Mesendoderm (in vitro differentiated cells): ENCODE data around the gene BCL6B.

Experiments
- DNase-seq: peaks from one replicate; pipeline ENCODE4 v3.0.0; 2013
- H2AK5ac ChIP-seq: 2 replicates; pipeline ENCODE4 v1.6.1; 2013; ENCODE audit warnings: low read length, inconsistent platforms
- H2BK120ac ChIP-seq: 2 replicates; pipeline ENCODE4 v1.6.1; 2013; ENCODE audit warnings: low read depth, mild to moderate bottlenecking, low read length, moderate library complexity, mixed read lengths
- H2BK15ac ChIP-seq: replicated peaks from 2 replicates; pipeline ENCODE4 v1.6.1; 2013; ENCODE audit warnings: low read depth, mild to moderate bottlenecking, moderate library complexity
- H2BK5ac ChIP-seq: 2 replicates; pipeline ENCODE4 v1.6.1; 2013; ENCODE audit warnings: low read length, inconsistent platforms
- H3K18ac ChIP-seq: 2 replicates; pipeline ENCODE4 v1.6.1; 2013; ENCODE audit warnings: mild to moderate bottlenecking, low read length, mixed read lengths
- H3K23ac ChIP-seq: one replicate; pipeline ENCODE4 v1.6.1; 2013; ENCODE audit warnings: low read length
- H3K27ac ChIP-seq: 2 replicates; pipeline ENCODE4 v1.5.1; 2013; ENCODE audit warnings: low read depth, mild to moderate bottlenecking, inconsistent platforms, low read length, moderate library complexity
- H3K27me3 ChIP-seq: 2 replicates; pipeline ENCODE4 v1.6.1; 2013; ENCODE audit warnings: low read length, control low read depth, mild to moderate bottlenecking, inconsistent platforms; ENCODE audit not compliant: insufficient read depth, poor library complexity
- H3K36me3 ChIP-seq: 2 replicates; pipeline ENCODE4 v1.6.1; 2013; ENCODE audit warnings: low read length, inconsistent platforms; ENCODE audit not compliant: control insufficient read depth, insufficient read depth
- H3K4ac ChIP-seq: one replicate; pipeline ENCODE4 v1.6.1; 2013; ENCODE audit warnings: low read depth, mild to moderate bottlenecking, low read length, moderate library complexity
- H3K4me1 ChIP-seq: 2 replicates; pipeline ENCODE4 v1.6.1; 2013; ENCODE audit warnings: low read depth, low read length, inconsistent platforms; ENCODE audit not compliant: control insufficient read depth
- H3K4me2 ChIP-seq: 2 replicates; pipeline ENCODE4 v1.6.1; 2013; ENCODE audit warnings: low read length
- H3K4me3 ChIP-seq: 2 replicates; pipeline ENCODE4 v1.5.1; 2013; ENCODE audit warnings: mild to moderate bottlenecking, low read length
- H3K56ac ChIP-seq: one replicate; pipeline ENCODE4 v1.6.1; 2013; ENCODE audit warnings: low read length
- H3K79me1 ChIP-seq: 2 replicates; pipeline ENCODE4 v1.6.1; 2013; ENCODE audit warnings: low read length, inconsistent platforms
- H3K79me2 ChIP-seq: 2 replicates; pipeline ENCODE4 v1.6.1; 2013; ENCODE audit warnings: mild to moderate bottlenecking, low read length; ENCODE audit not compliant: control insufficient read depth, insufficient read depth
- H3K9ac ChIP-seq: 2 replicates; pipeline ENCODE4 v1.6.1; 2013; ENCODE audit warnings: low read length, inconsistent platforms
- H4K5ac ChIP-seq: one replicate; pipeline ENCODE4 v1.6.1; 2013; ENCODE audit warnings: low read length
- H4K8ac ChIP-seq: one replicate; pipeline ENCODE4 v1.6.1; 2013; ENCODE audit warnings: low read depth, mild to moderate bottlenecking, control low read depth, low read length, moderate library complexity
- WGBS: extraction: QIAGEN DNeasy Blood & Tissue Kit; methylation state at CpG from one replicate; pipeline ENCODE4 v1.1.7; 2013; ENCODE audit warnings: low lambda C conversion rate, missing lambda C conversion rate; ENCODE audit not compliant: insufficient coverage; ENCODE audit errors: extremely low coverage; 5-methylcytosine and 5-hydroxymethylcytosine counted together

Gene BCL6B

GRCh38 chr17:7018331-7018964, 4.4 kb upstream of the BCL6B start:
- no peak for DNase-seq

DNA sequence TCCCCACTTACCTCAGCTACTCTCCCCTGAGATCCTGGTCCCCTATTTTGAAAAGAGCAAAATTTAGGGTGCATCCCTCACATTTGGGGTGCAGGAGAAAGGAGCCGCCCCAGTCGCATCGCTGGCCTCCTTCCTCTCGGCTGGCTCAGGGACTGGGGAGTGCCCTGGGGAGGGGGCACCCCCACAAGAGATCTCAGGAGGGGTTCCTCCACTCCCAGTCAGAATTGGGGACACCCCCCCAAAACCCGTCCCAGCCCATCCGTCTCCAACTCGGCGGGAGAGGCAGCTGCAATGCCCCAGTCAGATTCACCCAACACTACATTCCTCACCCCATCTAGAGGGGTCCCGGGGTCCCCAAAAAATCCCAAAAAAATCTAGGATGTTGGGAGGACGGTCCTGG, 3.5 kb upstream of the BCL6B start:
- no peak overlapping the region for H2BK5ac ChIP-seq
- H2BK120ac ChIP-seq = no peak overlapping the region
- H3K4ac ChIP-seq = peak overlapping the region; percentile 65
- peak overlapping the region; percentile 74 for H3K9ac ChIP-seq
- H3K4me1 ChIP-seq = peaks cover 7% of the 10 kb centered on the region
- H4K5ac ChIP-seq = no peak overlapping the region
- H3K4me3 ChIP-seq = no peak overlapping the region
- no peak overlapping the region for H3K4me2 ChIP-seq
- peak overlapping the region; percentile 43 for H4K8ac ChIP-seq
- WGBS = no CpG with 5 or more reads among the region's 10 CpGs
- H3K27ac ChIP-seq = no peak overlapping the region
- H3K18ac ChIP-seq = peak overlapping the region; percentile 64
- H3K56ac ChIP-seq = peak overlapping the region; percentile 91
- H3K27me3 ChIP-seq = no peaks in the 10 kb centered on the region
- no peaks in the 10 kb centered on the region for H3K79me2 ChIP-seq
- no peaks in the 10 kb centered on the region for H3K36me3 ChIP-seq
- no peaks in the 10 kb centered on the region for H3K79me1 ChIP-seq
- DNase-seq = no peak
- H2AK5ac ChIP-seq = no peak overlapping the region
- no peak overlapping the region for H2BK15ac ChIP-seq
- no peak overlapping the region for H3K23ac ChIP-seq

More at GRCh38 chr17:7018331-7018964, 4.4 kb upstream of the BCL6B start:
- H3K27ac ChIP-seq = no peak overlapping the region
- H3K23ac ChIP-seq = no peak overlapping the region
- no peaks in the 10 kb centered on the region for H3K36me3 ChIP-seq
- H3K27me3 ChIP-seq = no peaks in the 10 kb centered on the region
- peaks cover 11% of the 10 kb centered on the region for H3K4me1 ChIP-seq
- peak overlapping the region; percentile 51 for H3K56ac ChIP-seq
- H3K4me2 ChIP-seq = no peak overlapping the region
- no peak overlapping the region for H3K9ac ChIP-seq
- peaks cover 3% of the 10 kb centered on the region for H3K79me1 ChIP-seq
- no peak overlapping the region for H4K5ac ChIP-seq
- H2BK5ac ChIP-seq = no peak overlapping the region
- H3K4me3 ChIP-seq = no peak overlapping the region
- WGBS = 100% methylated on average over 2 of the region's 10 CpGs
- no peak overlapping the region for H2BK120ac ChIP-seq
- H3K18ac ChIP-seq = no peak overlapping the region
- no peak overlapping the region for H3K4ac ChIP-seq
- H4K8ac ChIP-seq = no peak overlapping the region
- peaks cover 1% of the 10 kb centered on the region for H3K79me2 ChIP-seq
- H2BK15ac ChIP-seq = no peak overlapping the region
- no peak overlapping the region for H2AK5ac ChIP-seq

- H3K4me2 ChIP-seq = peak overlapping the region; percentile 35
- peak; percentile 87 for DNase-seq
- H4K8ac ChIP-seq = peak overlapping the region; percentile 43
- no CpG with 5 or more reads among the region's 16 CpGs for WGBS
- H3K56ac ChIP-seq = peak overlapping the region; percentile 91
- peak overlapping the region; percentile 14 for H2BK15ac ChIP-seq
- peak overlapping the region; percentile 64 for H3K18ac ChIP-seq
- H3K79me2 ChIP-seq = no peaks in the 10 kb centered on the region
- no peak overlapping the region for H2BK120ac ChIP-seq
- no peaks in the 10 kb centered on the region for H3K27me3 ChIP-seq
- H2BK5ac ChIP-seq = no peak overlapping the region
- peak overlapping the region; percentile 46 for H2AK5ac ChIP-seq
- H4K5ac ChIP-seq = peak overlapping the region; percentile 93
- no peak overlapping the region for H3K27ac ChIP-seq
- H3K9ac ChIP-seq = peak overlapping the region; percentile 74
- no peaks in the 10 kb centered on the region for H3K79me1 ChIP-seq
- no peak overlapping the region for H3K23ac ChIP-seq
- no peak overlapping the region for H3K4me3 ChIP-seq
- H3K4me1 ChIP-seq = peaks cover 7% of the 10 kb centered on the region
- peak overlapping the region; percentile 65 for H3K4ac ChIP-seq
- H3K36me3 ChIP-seq = no peaks in the 10 kb centered on the region
Measured at GRCh38 chr17:7019839-7020519, 2.9 kb upstream of the BCL6B start.

- Histone ChIP-seq H2BK5ac (no peak overlapping the region), H3K56ac (peak overlapping the region; percentile 71), H2AK5ac (no peak overlapping the region), H3K9ac (peak overlapping the region; percentile 54), H2BK15ac (no peak overlapping the region), H3K79me1 (no peaks in the 10 kb centered on the region), H3K36me3 (no peaks in the 10 kb centered on the region), H3K23ac (no peak overlapping the region), H3K79me2 (no peaks in the 10 kb centered on the region), H2BK120ac (no peak overlapping the region), H3K4me1 (peaks cover 5% of the 10 kb centered on the region), H3K4ac (no peak overlapping the region), H3K18ac (no peak overlapping the region), H4K8ac (no peak overlapping the region), H4K5ac (peak overlapping the region; percentile 75), H3K4me3 (no peak overlapping the region), H3K4me2 (peak overlapping the region; percentile 25), H3K27ac (no peak overlapping the region), H3K27me3 (no peaks in the 10 kb centered on the region)
- DNase-seq = no peak
- WGBS = no CpG with 5 or more reads among the region's 11 CpGs
Measured at GRCh38 chr17:7020894-7021664, 1.8 kb upstream of the BCL6B start.

DNA sequence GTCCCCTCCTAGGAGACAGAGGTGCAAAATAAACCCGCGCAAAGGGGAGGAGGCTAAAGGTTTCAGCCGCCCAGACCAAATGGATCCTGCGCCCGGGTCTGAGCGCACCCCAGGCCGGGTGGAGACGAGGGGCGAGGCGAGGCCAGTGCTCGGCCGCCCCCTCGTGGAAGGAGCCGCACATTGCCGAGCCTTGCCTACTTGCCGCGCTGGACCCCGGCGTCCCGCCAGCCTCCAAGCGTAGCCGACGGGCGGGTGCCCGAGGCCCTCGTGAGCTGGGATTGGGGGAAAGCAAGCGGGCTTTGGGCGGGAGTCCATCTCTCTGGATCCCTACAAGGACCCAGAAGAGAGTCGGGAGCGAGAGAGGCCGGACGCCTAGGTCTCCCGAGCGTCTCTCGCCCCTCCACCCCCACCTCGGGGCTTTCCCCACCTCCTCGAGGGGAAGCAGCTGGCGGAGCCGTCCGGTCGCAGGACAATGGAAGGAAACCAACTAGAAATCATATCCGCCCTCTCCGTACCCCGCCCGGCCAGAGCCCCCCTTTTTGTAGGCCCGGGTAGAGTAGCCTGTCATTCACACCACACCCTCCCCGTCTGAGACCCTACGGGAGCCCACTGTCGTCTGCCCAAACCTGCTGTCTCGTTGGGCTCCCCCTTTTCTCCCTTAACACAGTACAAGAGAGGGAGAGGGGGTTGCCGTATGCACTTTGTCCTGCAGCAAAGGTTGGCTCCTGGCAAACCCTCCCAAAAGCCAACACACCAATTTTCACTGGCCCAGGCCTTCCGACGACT, 664 bp upstream of the BCL6B start:
- Histone ChIP-seq H3K4ac (no peak overlapping the region), H3K4me2 (peak overlapping the region; percentile 45), H3K23ac (no peak overlapping the region), H4K5ac (no peak overlapping the region), H2BK15ac (no peak overlapping the region), H3K27ac (no peak overlapping the region), H3K27me3 (no peaks in the 10 kb centered on the region), H3K79me1 (no peaks in the 10 kb centered on the region), H3K4me3 (peak overlapping the region; percentile 14), H3K79me2 (no peaks in the 10 kb centered on the region), H3K36me3 (no peaks in the 10 kb centered on the region), H2BK5ac (no peak overlapping the region), H3K4me1 (peaks cover 5% of the 10 kb centered on the region), H3K56ac (peak overlapping the region; percentile 73), H2BK120ac (no peak overlapping the region), H4K8ac (no peak overlapping the region), H3K9ac (peak overlapping the region; percentile 59), H2AK5ac (no peak overlapping the region), H3K18ac (no peak overlapping the region)
- DNase-seq = peak; percentile 79
- WGBS = no CpG with 5 or more reads among the region's 53 CpGs
